Body of pancreas (tissue), 4 donors: ENCODE data around the gene EPB41.

Experiments used
- CTCF ChIP-seq, 7 experiments: fragments of 450-650 bp in 4 of 7; fragments of 200-600 bp in 3 of 7; sonication (generic) in 3 of 7; IDR thresholded peaks; one replicate each; pipeline ENCODE4 v1.5.1; 2016 to 2019; ENCODE audit warnings: antibody characterized with exemption in 7 of 7
- POLR2A ChIP-seq, 3 donors: fragments of 450-650 bp; IDR thresholded peaks; one replicate each; pipeline ENCODE4 v1.6.1; 2016; ENCODE audit warnings: antibody characterized with exemption in 3 of 3, mild to moderate bottlenecking in 2 of 3

GRCh38 chr1:28935293-28935692 lies 20.9 kb downstream of the EPB41 start:
- TF ChIP-seq CTCF (IDR thresholded peaks at IDR 0.05) (no peak), POLR2A (IDR thresholded peaks at IDR 0.05) (no peak)
